Caco-2 (cell line): ENCODE results near the gene PLEKHF1. TPM values are rescaled to one million over a fixed set of nuclear protein-coding genes. Genes with fewer than 3 reads are reported as not detected.

ENCODE experiments used
- BruUV-seq: library from RNA; stranded (reverse); fragments of 400-500 nt; replicated peaks from 2 replicates; lab custom pipeline; 2021; lab: Mats Ljungman, UMichigan
- CTCF ChIA-PET: fragments of 300-600 bp; sonication (Branson Sonifier 250); formaldehyde crosslinking; loops from one replicate; lab custom pipeline; 2022; ENCODE audit warnings: antibody characterized with exemption; lab: Charles Lee
- POLR2A ChIA-PET: fragments of 300-600 bp; sonication (Branson Sonifier 250); formaldehyde crosslinking; loops from one replicate; lab custom pipeline; 2022; ENCODE audit warnings: antibody characterized with exemption; lab: Charles Lee
- DNase-seq, 2 experiments: peaks; one replicate each; pipeline versions ENCODE4 v3.0.0 to v3.0.0-alpha.2; 2020 to 2022
- H3K27me3 ChIP-seq: replicated peaks from 2 replicates; pipeline ENCODE4 v1.6.0; 2011; ENCODE audit warnings: low read length; ENCODE audit not compliant: control insufficient read depth, insufficient read depth
- H3K36me3 ChIP-seq: 2 replicates; pipeline ENCODE4 v1.5.1; 2011; ENCODE audit warnings: low read length; ENCODE audit not compliant: control insufficient read depth, insufficient read depth
- H3K4me1 ChIP-seq: fragments of 250-450 bp; sonication (Bioruptor Pico); 2 replicates; pipeline ENCODE4 v1.5.1; 2020; ENCODE audit warnings: mild to moderate bottlenecking
- H3K4me3 ChIP-seq: 2 replicates; pipeline ENCODE4 v1.5.1; 2011; ENCODE audit warnings: low read depth, mild to moderate bottlenecking, control low read depth, low read length
- H3K9me3 ChIP-seq: fragments of 250-450 bp; sonication (Bioruptor Pico); 2 replicates; pipeline ENCODE4 v1.5.1; 2020; ENCODE audit warnings: mild to moderate bottlenecking, moderate library complexity
- H3K27ac Mint-ChIP-seq: one replicate; pipeline ENCODE4 v1.8.0; 2022; ENCODE audit warnings: mixed read lengths; ENCODE audit not compliant: unreplicated experiment
- H3K27me3 Mint-ChIP-seq: one replicate; pipeline ENCODE4 v1.8.0; 2022; ENCODE audit warnings: mixed read lengths; ENCODE audit not compliant: insufficient read depth, unreplicated experiment
- H3K36me3 Mint-ChIP-seq: one replicate; pipeline ENCODE4 v1.8.0; 2022; ENCODE audit warnings: mild to moderate bottlenecking, mixed read lengths; ENCODE audit not compliant: insufficient read depth, unreplicated experiment
- H3K4me1 Mint-ChIP-seq: one replicate; pipeline ENCODE4 v1.8.0; 2022; ENCODE audit warnings: low read depth, mixed read lengths; ENCODE audit not compliant: unreplicated experiment
- H3K4me3 Mint-ChIP-seq: one replicate; pipeline ENCODE4 v1.8.0; 2022; ENCODE audit warnings: mild to moderate bottlenecking, moderate library complexity, mixed read lengths; ENCODE audit not compliant: unreplicated experiment
- H3K9me3 Mint-ChIP-seq: one replicate; pipeline ENCODE4 v1.8.0; 2022; ENCODE audit warnings: mixed read lengths; ENCODE audit not compliant: unreplicated experiment
- CTCF ChIP-seq, 2 experiments: fragments of 200-600 bp in 1 of 2; IDR thresholded peaks; 1 replicate in 1 of 2; 2 replicates in 1 of 2; pipeline versions ENCODE4 v1.5.1 to v1.8.0; 2011 to 2022; ENCODE audit warnings: antibody characterized with exemption in 1 of 2, control low read depth in 1 of 2, inconsistent platforms in 1 of 2, low read depth in 1 of 2, low read length in 1 of 2, mild to moderate bottlenecking in 1 of 2, moderate library complexity in 1 of 2; ENCODE audit not compliant: insufficient read depth in 1 of 2, severe bottlenecking in 1 of 2, unreplicated experiment in 1 of 2
- intact Hi-C: fragments of 100-400 bp; cut with micrococcal nuclease; formaldehyde crosslinking; loops from one replicate; pipeline ENCODE4 v1.10.0; 2022; ENCODE audit not compliant: unreplicated experiment
- total RNA-seq: library from RNA; stranded (reverse); gene quantifications from 2 replicates; pipeline ENCODE4 v1.2.3, GENCODE V29; 2022

The PLEKHF1 gene
- total RNA-seq, 1 experiment from 2014 or later: 5.0 TPM

GRCh38 chr19:29696565-29696846 is 31.2 kb downstream of the PLEKHF1 start:
- no TSS peak for BruUV-seq

GRCh38 chr19:29697523-29698261 is 32.4 kb downstream of the PLEKHF1 start:
- Mint-ChIP-seq H3K27ac (no peak overlapping the region), H3K4me1 (no peaks in the 10 kb centered on the region), H3K27me3 (no peaks in the 10 kb centered on the region), H3K9me3 (peaks cover 8% of the 10 kb centered on the region), H3K36me3 (peaks cover 16% of the 10 kb centered on the region), H3K4me3 (no peak overlapping the region)
- intact Hi-C loops: no loop called here
- Histone ChIP-seq H3K9me3 (peaks cover 11% of the 10 kb centered on the region; the same call in 1 of the 2 replicates), H3K36me3 (no peaks in the 10 kb centered on the region), H3K27me3 (no peaks in the 10 kb centered on the region), H3K4me3 (no peak overlapping the region), H3K4me1 (no peaks in the 10 kb centered on the region)
- CTCF ChIA-PET: no interaction called here
- POLR2A ChIA-PET: no interaction called here
- BruUV-seq: no TSS peak
- no peak for DNase-seq
- TF ChIP-seq CTCF (IDR thresholded peaks at IDR 0.05; ENCODE audit: insufficient read depth in 1 of 2, low read depth in 1 of 2, low read length in 1 of 2, severe bottlenecking in 1 of 2, unreplicated experiment in 1 of 2): no peak

More at GRCh38 chr19:29696565-29696846, 31.2 kb downstream of the PLEKHF1 start:
- no peaks in the 10 kb centered on the region for H3K27me3 ChIP-seq
- no peaks in the 10 kb centered on the region for H3K36me3 ChIP-seq
- H3K36me3 Mint-ChIP-seq: peaks cover 10% of the 10 kb centered on the region
- no peaks in the 10 kb centered on the region for H3K27me3 Mint-ChIP-seq
- no peaks in the 10 kb centered on the region for H3K4me1 ChIP-seq
- H3K4me3 Mint-ChIP-seq: no peak overlapping the region
- H3K27ac Mint-ChIP-seq: no peak overlapping the region
- TF ChIP-seq CTCF (IDR thresholded peaks at IDR 0.05; ENCODE audit: insufficient read depth in 1 of 2, low read depth in 1 of 2, low read length in 1 of 2, severe bottlenecking in 1 of 2, unreplicated experiment in 1 of 2): no peak
- CTCF ChIA-PET: interaction anchor here (0.6 kb wide), 1 partner anchor 50 kb away, joined by 3 read pairs; no protein-coding TSS in a partner anchor
- H3K4me1 Mint-ChIP-seq: no peaks in the 10 kb centered on the region
- peaks cover 8% of the 10 kb centered on the region for H3K9me3 Mint-ChIP-seq
- POLR2A ChIA-PET: no interaction called here
- no peak for DNase-seq
- no peak overlapping the region for H3K4me3 ChIP-seq
- intact Hi-C loops: no loop called here
- H3K9me3 ChIP-seq: peaks cover 11% of the 10 kb centered on the region; the same call in 1 of the 2 replicates

GRCh38 chr19:29699861-29700260 is 34.6 kb downstream of the PLEKHF1 start:
- CTCF ChIA-PET: no interaction called here
- Histone ChIP-seq H3K4me3 (no peak overlapping the region), H3K27me3 (no peaks in the 10 kb centered on the region), H3K9me3 (peaks cover 11% of the 10 kb centered on the region; the same call in 1 of the 2 replicates), H3K4me1 (no peaks in the 10 kb centered on the region), H3K36me3 (no peaks in the 10 kb centered on the region)
- Mint-ChIP-seq H3K9me3 (peaks cover 8% of the 10 kb centered on the region), H3K27me3 (no peaks in the 10 kb centered on the region), H3K27ac (no peak overlapping the region), H3K4me3 (no peak overlapping the region), H3K36me3 (peaks cover 21% of the 10 kb centered on the region), H3K4me1 (no peaks in the 10 kb centered on the region)
- TF ChIP-seq CTCF (IDR thresholded peaks at IDR 0.05; ENCODE audit: insufficient read depth in 1 of 2, low read depth in 1 of 2, low read length in 1 of 2, severe bottlenecking in 1 of 2, unreplicated experiment in 1 of 2): no peak
- intact Hi-C loops: no loop called here
- POLR2A ChIA-PET: no interaction called here
- no TSS peak for BruUV-seq
- DNase-seq: no peak
